Panc1 (cell line): ENCODE results near the gene CABLES2.

Experiments
- POLR2AphosphoS5 ChIP-seq: IDR thresholded peaks from 2 replicates; pipeline ENCODE4 v1.6.1; 2012; ENCODE audit warnings: mild to moderate bottlenecking, low read depth, low read length, moderate library complexity
- REST ChIP-seq, 2 experiments: IDR thresholded peaks; 2 replicates each; pipeline ENCODE4 v1.6.1; 2011 to 2012; ENCODE audit warnings: low read depth in 2 of 2, control low read depth in 1 of 2, low read length in 1 of 2, mild to moderate bottlenecking in 1 of 2, moderate library complexity in 1 of 2; ENCODE audit not compliant: insufficient read depth in 1 of 2
- SIN3A ChIP-seq: IDR thresholded peaks from 2 replicates; pipeline ENCODE4 v1.6.1; 2012; ENCODE audit warnings: low read depth, mild to moderate bottlenecking, low read length, moderate library complexity, borderline replicate concordance; ENCODE audit not compliant: insufficient read depth
- TCF7L2 ChIP-seq: IDR thresholded peaks from 2 replicates; pipeline ENCODE4 v1.6.1; 2011; ENCODE audit warnings: mild to moderate bottlenecking, low read depth, low read length, inconsistent platforms
- TF ChIP-seq, protein P1 (sequence below): fragments of 450-650 bp; IDR thresholded peaks from 2 replicates; pipeline ENCODE4 v1.5.1; 2017; ENCODE audit warnings: mild to moderate bottlenecking

DNA sequence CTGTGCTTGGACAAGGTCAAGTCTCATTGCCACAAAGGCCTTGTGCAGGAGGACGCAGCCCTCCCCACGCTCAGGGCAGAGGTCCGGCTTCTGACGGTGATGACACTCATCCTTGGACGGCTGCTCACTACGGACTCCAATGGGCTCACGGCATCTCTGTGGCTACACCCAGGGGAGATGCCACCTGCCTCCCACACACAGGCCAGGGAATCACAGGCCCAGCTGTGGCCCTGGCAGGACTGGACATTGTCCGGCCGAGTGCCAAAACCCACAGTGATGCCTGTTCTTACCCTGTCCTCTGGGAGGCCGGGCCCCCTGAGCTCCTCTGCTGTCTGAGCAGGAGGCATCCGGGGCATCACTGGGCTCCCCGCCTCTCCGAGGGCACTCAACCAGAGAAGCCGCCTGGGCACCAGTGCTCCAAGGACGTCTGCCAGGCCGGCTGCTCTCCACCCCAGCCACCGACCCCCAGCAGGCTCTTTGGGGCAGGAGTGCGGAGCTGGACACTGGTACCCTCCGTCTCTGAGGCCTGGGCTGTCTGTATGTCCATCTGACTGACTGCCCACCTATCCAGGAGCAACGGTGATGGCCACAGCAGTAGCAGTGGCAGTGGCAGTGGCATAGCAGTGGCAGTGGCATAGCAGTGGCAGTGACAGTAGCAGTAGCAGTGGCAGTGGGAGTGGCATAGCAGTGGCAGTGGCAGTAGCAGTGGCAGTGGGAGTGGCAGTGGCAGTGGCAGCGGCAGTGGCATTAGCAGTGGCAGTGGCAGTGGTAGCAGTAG, 18.4 kb upstream of the CABLES2 start:
- TF ChIP-seq, protein P1, sequence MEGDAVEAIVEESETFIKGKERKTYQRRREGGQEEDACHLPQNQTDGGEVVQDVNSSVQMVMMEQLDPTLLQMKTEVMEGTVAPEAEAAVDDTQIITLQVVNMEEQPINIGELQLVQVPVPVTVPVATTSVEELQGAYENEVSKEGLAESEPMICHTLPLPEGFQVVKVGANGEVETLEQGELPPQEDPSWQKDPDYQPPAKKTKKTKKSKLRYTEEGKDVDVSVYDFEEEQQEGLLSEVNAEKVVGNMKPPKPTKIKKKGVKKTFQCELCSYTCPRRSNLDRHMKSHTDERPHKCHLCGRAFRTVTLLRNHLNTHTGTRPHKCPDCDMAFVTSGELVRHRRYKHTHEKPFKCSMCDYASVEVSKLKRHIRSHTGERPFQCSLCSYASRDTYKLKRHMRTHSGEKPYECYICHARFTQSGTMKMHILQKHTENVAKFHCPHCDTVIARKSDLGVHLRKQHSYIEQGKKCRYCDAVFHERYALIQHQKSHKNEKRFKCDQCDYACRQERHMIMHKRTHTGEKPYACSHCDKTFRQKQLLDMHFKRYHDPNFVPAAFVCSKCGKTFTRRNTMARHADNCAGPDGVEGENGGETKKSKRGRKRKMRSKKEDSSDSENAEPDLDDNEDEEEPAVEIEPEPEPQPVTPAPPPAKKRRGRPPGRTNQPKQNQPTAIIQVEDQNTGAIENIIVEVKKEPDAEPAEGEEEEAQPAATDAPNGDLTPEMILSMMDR = no peak
- no peak for TF ChIP-seq REST (IDR thresholded peaks at IDR 0.05; ENCODE audit: insufficient read depth in 1 of 2, low read depth in 2 of 2, low read length in 1 of 2)
- no peak for TF ChIP-seq TCF7L2
- no peak for TF ChIP-seq POLR2AphosphoS5
- no peak for TF ChIP-seq SIN3A
